ENCODE measurements around the gene MUC5B.

GRCh38 chr11:1302461-1303125, 79.7 kb downstream of the MUC5B start:
- TF ChIP-seq POLR2A (IDR thresholded peaks at IDR 0.05; ENCODE audit: low read depth, low read length), result no peak
- no peak for TF ChIP-seq SPI1 (IDR thresholded peaks at IDR 0.05; ENCODE audit: low read depth, low read length)
- no peak for TF ChIP-seq POLR2AphosphoS5 (IDR thresholded peaks at IDR 0.05; ENCODE audit: low read depth, low read length)
- TF ChIP-seq TAF1 (IDR thresholded peaks at IDR 0.05; ENCODE audit: low read depth, low read length), result no peak
- TF ChIP-seq PAX5 (IDR thresholded peaks at IDR 0.05; ENCODE audit: insufficient read depth, low read length, severe bottlenecking), result no peak
